Spleen (tissue), 7 donors: ENCODE data around the gene FSTL5.

Experiments used
- CTCF ChIP-seq, 11 experiments: fragments of 200-600 bp in 7 of 11; fragments of 450-650 bp in 4 of 11; sonication (generic) in 4 of 11; IDR thresholded peaks in 8 of 11; conservative IDR thresholded peaks in 3 of 11; 1 replicate in 7 of 11; 2 replicates in 4 of 11; pipeline versions ENCODE4 v1.4.0 to v1.8.0; 2016 to 2021; ENCODE audit warnings: antibody characterized with exemption in 11 of 11, inconsistent platforms in 4 of 11, mild to moderate bottlenecking in 1 of 11
- POLR2AphosphoS5 ChIP-seq, 3 donors: sonication (generic); formaldehyde crosslinking; IDR thresholded peaks; one replicate each; pipeline ENCODE4 v1.5.1; 2017; ENCODE audit warnings: antibody characterized with exemption in 3 of 3
- donor health status: DM: no; HTN: no; CAD: no; lungs with moderate emphysema.
- donor health status: DM: no; HTN: no; CAD: no.
- donor health status: DM: no; HTN: no; CAD: no.

GRCh38 chr4:161454860-161455259 is 708.9 kb downstream of the FSTL5 start:
- TF ChIP-seq CTCF (IDR thresholded peaks at IDR 0.05 in 8 of 11, conservative IDR thresholded peaks at IDR 0.05 in 3 of 11) = no peak
- no peak for TF ChIP-seq POLR2AphosphoS5 (IDR thresholded peaks at IDR 0.05)
